Keratinocyte (primary cell): Measurements from ENCODE around the gene SYNGR1. TPM values are rescaled to one million over a fixed set of nuclear protein-coding genes. Genes with fewer than 3 reads are reported as not detected.
"Not testable (repeated sequence)": the region's sequence is repeated elsewhere in the genome, so short reads cannot be mapped to it uniquely, and the experiment has no call there.

Experiments
- DNase-seq: peaks from one replicate; pipeline ENCODE4 v3.0.0-alpha.2; 2011; ENCODE audit warnings: low read depth, missing footprints, low spot score
- FAIRE-seq: peaks from 2 replicates; lab custom pipeline; 2011; peaks lifted over from hg19 to GRCh38; lab: Jason Lieb, UNC
- H2AFZ ChIP-seq: 2 replicates; pipeline ENCODE4 v1.6.0; 2012; ENCODE audit warnings: low read length, control low read depth, inconsistent platforms; ENCODE audit not compliant: control insufficient read depth
- H3K27ac ChIP-seq: 2 replicates; pipeline ENCODE4 v1.5.1; 2011; ENCODE audit warnings: low read length; ENCODE audit not compliant: control insufficient read depth, insufficient read depth
- H3K27me3 ChIP-seq: 3 replicates; pipeline ENCODE4 v1.6.0; 2011; ENCODE audit warnings: low read length; ENCODE audit not compliant: control insufficient read depth, insufficient read depth; ENCODE audit errors: extremely low read depth
- H3K36me3 ChIP-seq, 2 experiments: 2 replicates in 1 of 2; 3 replicates in 1 of 2; pipeline ENCODE4 v1.5.1; 2011; ENCODE audit warnings: low read length in 2 of 2, mild to moderate bottlenecking in 1 of 2; ENCODE audit not compliant: control insufficient read depth in 2 of 2, insufficient read depth in 2 of 2; ENCODE audit errors: extremely low read depth in 1 of 2
- H3K4me1 ChIP-seq: 3 replicates; pipeline ENCODE4 v1.5.1; 2011; ENCODE audit warnings: low read length; ENCODE audit not compliant: control insufficient read depth, insufficient read depth; ENCODE audit errors: extremely low read depth
- H3K4me2 ChIP-seq: 3 replicates; pipeline ENCODE4 v1.6.0; 2011; ENCODE audit warnings: low read depth, low read length; ENCODE audit not compliant: control insufficient read depth, insufficient read depth; ENCODE audit errors: extremely low read depth
- H3K4me3 ChIP-seq, 3 experiments: fragments of 200-600 bp in 1 of 3; sonication (generic) in 1 of 3; 2 replicates in 2 of 3; 3 replicates in 1 of 3; pipeline ENCODE4 v1.5.1; 2011 to 2016; ENCODE audit warnings: low read length in 3 of 3, mild to moderate bottlenecking in 3 of 3, control low read depth in 2 of 3, inconsistent platforms in 1 of 3, low read depth in 1 of 3, mixed read lengths in 1 of 3, mixed run types in 1 of 3, moderate library complexity in 1 of 3; ENCODE audit not compliant: control insufficient read depth in 2 of 3, insufficient read depth in 2 of 3; ENCODE audit errors: extremely low read depth in 1 of 3
- H3K79me2 ChIP-seq: 2 replicates; pipeline ENCODE4 v1.6.0; 2012; ENCODE audit warnings: low read length; ENCODE audit not compliant: control insufficient read depth, insufficient read depth
- H3K9ac ChIP-seq: 3 replicates; pipeline ENCODE4 v1.6.0; 2011; ENCODE audit warnings: low read length; ENCODE audit not compliant: control insufficient read depth, insufficient read depth; ENCODE audit errors: extremely low read depth
- H3K9me1 ChIP-seq: 3 replicates; pipeline ENCODE4 v1.6.0; 2011; ENCODE audit warnings: low read length; ENCODE audit not compliant: control insufficient read depth, insufficient read depth; ENCODE audit errors: extremely low read depth
- H3K9me3 ChIP-seq: 2 replicates; pipeline ENCODE4 v1.5.1; 2012; ENCODE audit warnings: low read depth, low read length; ENCODE audit not compliant: control insufficient read depth
- H4K20me1 ChIP-seq: 3 replicates; pipeline ENCODE4 v1.6.0; 2011; ENCODE audit warnings: low read length; ENCODE audit not compliant: control insufficient read depth, insufficient read depth; ENCODE audit errors: extremely low read depth
- EZH2 ChIP-seq: IDR thresholded peaks from one replicate; pipeline ENCODE4 v1.6.1; 2012; ENCODE audit warnings: inconsistent platforms, mild to moderate bottlenecking, low read length, moderate library complexity
- dilution Hi-C: fragments of 300-500 bp; cut with MboI; formaldehyde crosslinking; loops from one replicate; pipeline ENCODE4 v1.7.0; 2020; ENCODE audit warnings: low sequenced_read_pairs; ENCODE audit not compliant: extremely low pct_ligation_motif_present
- polyA plus RNA-seq, 5 experiments: library from polyadenylated mRNA; depleted of rRNA in 3 of 5; stranded (reverse) in 3 of 5; stranded (forward) in 1 of 5; unstranded in 1 of 5; fragments of >200 nt; gene quantifications; 1 replicate in 1 of 5; 2 replicates in 3 of 5; 3 replicates in 1 of 5; pipeline versions ENCODE4 v1.2.1 to v1.2.3, GENCODE V29; 2011 to 2012; ENCODE audit warnings: missing spikeins in 2 of 5, low read depth in 1 of 5, low replicate concordance in 1 of 5
- TF ChIP-seq, protein P1 (sequence below), 3 experiments: IDR thresholded peaks in 1 of 3; conservative IDR thresholded peaks in 1 of 3; optimal IDR thresholded peaks in 1 of 3; 2 replicates in 2 of 3; 3 replicates in 1 of 3; pipeline versions ENCODE3 to v1.5.1; 2011; ENCODE audit warnings: low read length in 3 of 3, mild to moderate bottlenecking in 3 of 3, moderate library complexity in 2 of 3, control low read depth in 1 of 3, inconsistent platforms in 1 of 3; ENCODE audit not compliant: insufficient read depth in 2 of 3; ENCODE audit errors: extremely low read depth in 1 of 3

Gene SYNGR1
- polyA plus RNA-seq, 1 donor (not counting 4 experiments of a cell fraction or from before 2014, with no cell fraction given): 0.63 TPM

DNA sequence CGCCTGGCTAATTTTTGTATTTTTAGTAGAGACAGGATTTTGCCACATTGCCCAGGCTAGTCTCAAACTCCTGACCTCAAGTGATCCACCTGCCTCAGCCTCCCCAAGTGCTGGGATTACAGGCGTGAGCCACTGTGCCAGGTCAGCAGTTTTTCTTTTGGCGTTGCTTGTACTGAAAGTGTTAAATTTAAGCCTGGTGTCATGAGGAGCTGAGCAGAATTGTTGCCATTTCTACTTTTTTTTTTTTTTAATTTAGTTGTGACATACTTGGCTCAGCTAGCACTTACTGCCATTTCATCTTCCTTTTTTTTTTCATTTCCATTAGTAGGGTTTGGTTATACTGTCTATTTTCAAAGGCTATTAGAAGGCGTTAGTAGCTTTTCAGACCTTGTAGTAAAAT lies 60.5 kb downstream of the SYNGR1 start:
- no peaks in the 10 kb centered on the region for H3K27me3 ChIP-seq
- no peak for DNase-seq
- no peak overlapping the region for H3K4me3 ChIP-seq
- peaks cover 10% of the 10 kb centered on the region for H3K79me2 ChIP-seq
- no peak overlapping the region for H3K4me2 ChIP-seq
- TF ChIP-seq, protein P1, sequence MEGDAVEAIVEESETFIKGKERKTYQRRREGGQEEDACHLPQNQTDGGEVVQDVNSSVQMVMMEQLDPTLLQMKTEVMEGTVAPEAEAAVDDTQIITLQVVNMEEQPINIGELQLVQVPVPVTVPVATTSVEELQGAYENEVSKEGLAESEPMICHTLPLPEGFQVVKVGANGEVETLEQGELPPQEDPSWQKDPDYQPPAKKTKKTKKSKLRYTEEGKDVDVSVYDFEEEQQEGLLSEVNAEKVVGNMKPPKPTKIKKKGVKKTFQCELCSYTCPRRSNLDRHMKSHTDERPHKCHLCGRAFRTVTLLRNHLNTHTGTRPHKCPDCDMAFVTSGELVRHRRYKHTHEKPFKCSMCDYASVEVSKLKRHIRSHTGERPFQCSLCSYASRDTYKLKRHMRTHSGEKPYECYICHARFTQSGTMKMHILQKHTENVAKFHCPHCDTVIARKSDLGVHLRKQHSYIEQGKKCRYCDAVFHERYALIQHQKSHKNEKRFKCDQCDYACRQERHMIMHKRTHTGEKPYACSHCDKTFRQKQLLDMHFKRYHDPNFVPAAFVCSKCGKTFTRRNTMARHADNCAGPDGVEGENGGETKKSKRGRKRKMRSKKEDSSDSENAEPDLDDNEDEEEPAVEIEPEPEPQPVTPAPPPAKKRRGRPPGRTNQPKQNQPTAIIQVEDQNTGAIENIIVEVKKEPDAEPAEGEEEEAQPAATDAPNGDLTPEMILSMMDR (optimal IDR thresholded peaks at IDR 0.05 in 1 of 3, IDR thresholded peaks at IDR 0.05 in 1 of 3, conservative IDR thresholded peaks at IDR 0.05 in 1 of 3; ENCODE audit: extremely low read depth in 1 of 3, insufficient read depth in 2 of 3, low read length in 3 of 3): no peak
- no peak for TF ChIP-seq EZH2
- no peak overlapping the region for H3K9ac ChIP-seq
- no peaks in the 10 kb centered on the region for H4K20me1 ChIP-seq
- H3K9me3 ChIP-seq: no peaks in the 10 kb centered on the region
- H3K9me1 ChIP-seq: no peaks in the 10 kb centered on the region
- no peak overlapping the region for H2AFZ ChIP-seq
- H3K36me3 ChIP-seq: peaks cover 0 to under 1% of the 10 kb centered on the region in 2 experiments
- dilution Hi-C loops: no loop called here
- no peak for FAIRE-seq
- peaks cover 12% of the 10 kb centered on the region for H3K4me1 ChIP-seq
- no peak overlapping the region for H3K27ac ChIP-seq

DNA sequence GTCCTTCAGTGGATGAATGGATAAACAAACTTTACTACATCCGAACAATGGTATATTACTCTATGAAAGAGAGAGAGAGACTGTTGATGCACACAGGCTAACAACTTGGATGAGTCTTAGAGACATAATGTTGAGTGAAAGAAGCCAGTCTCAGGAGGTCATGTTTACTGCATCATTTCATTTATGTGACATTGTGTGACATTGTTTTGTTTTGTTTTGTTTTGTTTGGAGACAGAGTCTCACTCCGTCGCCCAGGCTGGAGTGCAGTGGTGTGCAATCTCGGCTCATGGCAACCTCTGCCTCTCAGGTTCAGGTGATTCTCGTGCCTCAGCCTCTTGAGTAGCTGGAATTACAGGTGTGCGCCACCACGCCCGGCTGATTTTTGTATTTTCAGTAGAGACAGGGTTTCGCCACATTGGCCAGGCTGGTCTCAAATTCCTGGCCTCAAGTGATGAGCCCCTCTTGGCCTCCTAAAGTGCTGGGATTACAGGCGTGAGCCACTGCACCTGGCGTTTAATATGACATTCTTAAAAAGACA lies 62.1 kb downstream of the SYNGR1 start:
- Histone ChIP-seq H3K36me3 (peaks cover 7 to 12% of the 10 kb centered on the region in 2 experiments), H3K4me1 (peaks cover 12% of the 10 kb centered on the region)
- H2AFZ ChIP-seq, H3K4me3 ChIP-seq, H3K27ac ChIP-seq, H3K9me1 ChIP-seq, FAIRE-seq, H3K27me3 ChIP-seq, H4K20me1 ChIP-seq, DNase-seq, H3K9ac ChIP-seq, H3K4me2 ChIP-seq, H3K9me3 ChIP-seq, dilution Hi-C loops, H3K79me2 ChIP-seq: not testable (repeated sequence)

DNA sequence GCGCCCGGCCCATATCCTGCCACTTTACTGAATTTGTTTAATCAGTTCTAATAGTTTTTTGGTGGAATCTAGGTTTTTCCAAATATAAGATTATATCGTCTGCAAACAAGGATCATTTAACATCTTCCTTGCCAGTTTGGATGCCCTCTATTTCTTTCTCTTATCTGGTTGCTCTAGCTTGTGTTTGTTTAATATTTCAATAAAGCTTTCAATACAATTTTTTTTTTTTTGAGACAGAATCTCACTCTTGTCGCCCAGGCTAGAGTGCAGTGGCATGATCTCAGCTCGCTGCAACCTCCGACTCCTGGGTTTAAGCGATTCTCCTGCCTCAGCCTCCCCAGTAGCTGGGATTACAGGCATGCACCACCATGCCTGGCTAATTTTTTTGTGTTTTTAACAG lies 63.4 kb downstream of the SYNGR1 start:
- H3K4me3 ChIP-seq, H3K27ac ChIP-seq, dilution Hi-C loops, DNase-seq, H3K27me3 ChIP-seq, H3K9me3 ChIP-seq, H2AFZ ChIP-seq, H3K4me2 ChIP-seq, H4K20me1 ChIP-seq, H3K9me1 ChIP-seq, FAIRE-seq, H3K4me1 ChIP-seq, H3K79me2 ChIP-seq, H3K9ac ChIP-seq: not testable (repeated sequence)
- peaks cover 11 to 16% of the 10 kb centered on the region in 2 experiments for H3K36me3 ChIP-seq
